D721Med (cell line): ENCODE measurements around the gene CMC4.

Experiments
- DNase-seq: peaks from one replicate; pipeline ENCODE4 v3.0.0; 2011; ENCODE audit warnings: low spot score; ENCODE audit not compliant: insufficient read length
- FAIRE-seq: peaks from 2 replicates; lab custom pipeline; 2011; peaks lifted over from hg19 to GRCh38; lab: Jason Lieb, UNC
- TF ChIP-seq, protein P1 (sequence below): IDR thresholded peaks from 2 replicates; pipeline ENCODE4 v1.5.1; 2012; ENCODE audit warnings: mild to moderate bottlenecking, control low read depth; ENCODE audit not compliant: insufficient read depth; ENCODE audit errors: missing control alignments

CMC4 gene

DNA sequence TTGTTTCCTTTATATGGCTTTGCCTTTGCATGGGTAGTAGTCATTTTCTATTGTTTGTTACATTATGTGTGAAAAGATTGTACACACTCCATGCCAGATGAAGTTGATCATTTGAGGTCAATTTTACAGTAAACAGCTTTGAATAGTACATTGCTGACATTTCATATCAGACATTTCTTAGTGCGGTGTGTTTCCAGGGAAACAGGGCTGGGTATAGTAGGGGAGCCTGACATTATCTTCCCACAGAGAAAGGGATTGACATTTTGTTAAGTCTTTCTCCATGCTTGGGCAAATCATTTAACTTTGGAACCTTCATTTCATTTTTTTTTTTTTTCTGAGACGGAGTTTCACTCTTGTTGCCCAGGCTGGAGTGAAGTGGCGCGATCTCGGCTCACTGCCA is 39.3 kb downstream of the CMC4 start:
- DNase-seq (no peak), FAIRE-seq (no peak)
- TF ChIP-seq, protein P1, sequence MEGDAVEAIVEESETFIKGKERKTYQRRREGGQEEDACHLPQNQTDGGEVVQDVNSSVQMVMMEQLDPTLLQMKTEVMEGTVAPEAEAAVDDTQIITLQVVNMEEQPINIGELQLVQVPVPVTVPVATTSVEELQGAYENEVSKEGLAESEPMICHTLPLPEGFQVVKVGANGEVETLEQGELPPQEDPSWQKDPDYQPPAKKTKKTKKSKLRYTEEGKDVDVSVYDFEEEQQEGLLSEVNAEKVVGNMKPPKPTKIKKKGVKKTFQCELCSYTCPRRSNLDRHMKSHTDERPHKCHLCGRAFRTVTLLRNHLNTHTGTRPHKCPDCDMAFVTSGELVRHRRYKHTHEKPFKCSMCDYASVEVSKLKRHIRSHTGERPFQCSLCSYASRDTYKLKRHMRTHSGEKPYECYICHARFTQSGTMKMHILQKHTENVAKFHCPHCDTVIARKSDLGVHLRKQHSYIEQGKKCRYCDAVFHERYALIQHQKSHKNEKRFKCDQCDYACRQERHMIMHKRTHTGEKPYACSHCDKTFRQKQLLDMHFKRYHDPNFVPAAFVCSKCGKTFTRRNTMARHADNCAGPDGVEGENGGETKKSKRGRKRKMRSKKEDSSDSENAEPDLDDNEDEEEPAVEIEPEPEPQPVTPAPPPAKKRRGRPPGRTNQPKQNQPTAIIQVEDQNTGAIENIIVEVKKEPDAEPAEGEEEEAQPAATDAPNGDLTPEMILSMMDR, result no peak

DNA sequence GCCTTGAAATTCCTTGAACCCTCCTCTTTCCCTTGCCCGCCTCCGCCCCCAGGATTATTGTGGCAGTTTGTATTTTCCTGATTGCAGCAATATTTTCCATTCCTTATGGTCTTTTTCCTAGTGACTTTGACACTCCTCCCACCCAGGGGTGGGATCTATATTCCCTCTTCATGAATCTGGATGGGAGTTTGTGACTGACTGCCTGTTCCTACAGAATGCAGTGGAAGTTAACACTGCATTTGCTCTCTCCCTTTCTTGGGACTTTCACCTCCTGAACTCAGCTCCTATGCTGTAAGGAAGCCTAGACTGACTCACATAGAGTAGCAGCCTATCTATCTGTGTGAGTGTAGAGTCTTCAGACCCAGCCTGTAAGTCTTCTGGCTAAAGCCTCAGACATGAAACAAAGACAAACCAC is 42.1 kb downstream of the CMC4 start:
- FAIRE-seq (no peak), DNase-seq (no peak)
- TF ChIP-seq, protein P1, result no peak

DNA sequence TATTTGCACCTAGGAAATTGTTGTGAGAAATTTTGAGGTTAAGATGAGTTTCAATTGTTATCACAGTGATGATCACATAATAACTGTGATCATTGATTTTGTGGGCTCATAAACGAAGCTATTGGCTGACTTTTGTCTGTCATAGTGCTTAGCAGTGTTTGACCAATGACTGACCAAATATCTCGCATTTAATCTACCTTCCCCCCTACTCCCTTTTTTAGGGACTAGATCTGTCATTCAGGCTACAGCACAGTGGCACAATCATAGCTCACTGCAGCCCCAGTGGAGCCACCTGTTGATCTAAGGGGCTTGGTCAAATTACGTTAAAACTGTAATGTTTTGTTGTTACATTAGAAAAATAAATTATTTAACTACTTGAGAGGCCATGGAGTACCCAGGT is 42.8 kb downstream of the CMC4 start:
- DNase-seq, result no peak
- no peak for FAIRE-seq
- TF ChIP-seq, protein P1, result no peak

DNA sequence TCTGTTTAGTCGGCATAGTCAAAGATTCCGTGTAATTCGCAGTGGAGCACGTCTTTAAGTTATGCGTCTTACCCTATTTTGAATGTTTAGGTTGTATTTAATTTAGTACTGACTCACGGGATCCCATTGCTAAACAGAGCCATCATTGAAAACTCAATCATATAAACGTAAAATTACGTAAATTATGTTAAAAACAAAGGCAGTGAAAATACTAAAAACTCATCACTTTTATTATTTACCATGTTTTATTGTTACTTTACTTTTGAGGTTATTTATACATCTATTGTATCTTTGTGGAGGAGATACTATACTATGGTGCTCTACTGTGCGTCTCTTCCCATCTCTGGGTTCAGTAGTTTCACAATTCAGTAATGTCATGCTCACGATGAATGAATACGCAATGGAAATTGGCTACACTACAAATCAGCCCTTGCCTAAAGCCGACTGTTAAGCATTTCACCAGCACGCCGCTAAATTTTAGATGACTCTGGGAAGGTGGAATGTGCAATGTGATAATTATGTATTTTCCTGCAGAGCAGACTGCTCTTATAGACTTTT is 43.3 kb downstream of the CMC4 start:
- DNase-seq (no peak), FAIRE-seq (no peak)
- TF ChIP-seq, protein P1, result no peak

DNA sequence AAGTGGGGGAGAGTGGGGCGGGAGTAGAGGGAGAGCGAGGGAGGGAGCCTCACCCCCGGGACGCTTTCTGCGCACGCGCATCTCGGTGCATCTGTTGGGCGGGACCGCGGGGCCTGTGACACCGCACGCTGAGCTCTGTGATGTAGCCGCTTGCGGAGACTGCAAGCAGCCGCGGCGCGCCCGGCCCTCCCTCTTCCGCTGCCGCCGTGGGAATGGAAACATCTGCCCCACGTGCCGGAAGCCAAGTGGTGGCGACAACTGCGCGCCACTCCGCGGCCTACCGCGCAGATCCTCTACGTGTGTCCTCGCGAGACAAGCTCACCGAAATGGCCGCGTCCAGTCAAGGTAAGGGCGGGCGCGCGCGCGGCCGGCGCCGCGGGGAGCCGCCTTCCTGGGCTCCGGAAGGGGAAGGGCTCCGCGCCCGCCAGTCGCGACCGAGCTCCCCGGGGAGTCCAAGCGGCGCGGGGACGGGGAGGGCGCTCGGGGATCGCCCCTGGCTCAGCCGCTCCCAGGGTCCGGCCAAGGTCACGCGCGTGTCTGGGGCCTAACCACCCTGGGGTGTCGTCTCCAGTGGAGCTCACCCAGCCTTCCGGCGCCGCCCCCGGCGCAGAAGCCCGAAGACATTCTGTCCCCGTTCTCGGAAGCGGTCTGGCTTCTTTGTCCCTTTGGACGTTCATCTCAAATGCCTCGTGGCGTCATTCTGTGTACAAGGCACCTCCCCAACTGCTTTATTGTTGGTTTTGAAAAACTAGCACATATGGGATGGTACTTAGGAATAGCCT is 44.0 kb downstream of the CMC4 start, which contains the start of gene FUNDC2:
Gene FUNDC2, plus strand, starts transcription at position 118 of the 782 bp plus-strand sequence. Its CDS starts 95 bp downstream, at position 213.
- TF ChIP-seq, protein P1, result no peak
- FAIRE-seq (no peak), DNase-seq (peak; percentile 25)

DNA sequence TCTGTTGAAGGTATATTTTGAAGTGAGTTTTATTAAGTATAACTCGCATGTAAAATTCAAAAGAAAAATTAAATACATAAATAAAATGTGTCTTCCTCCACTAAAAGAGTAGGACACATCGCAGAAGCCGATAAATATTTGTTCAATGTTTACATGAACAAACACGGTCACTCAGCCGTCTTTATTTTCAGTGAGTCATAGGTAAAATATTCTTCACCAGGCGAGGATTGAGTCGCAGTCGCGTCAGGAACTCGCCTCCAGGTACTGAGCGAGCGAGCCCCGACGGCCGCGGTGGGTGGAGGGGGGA is 44.6 kb downstream of the CMC4 start:
- FAIRE-seq (no peak), DNase-seq (no peak)
- TF ChIP-seq, protein P1, result no peak
